ENCODE data around the gene MYL4.
"Not testable (repeated sequence)": the region's sequence is repeated elsewhere in the genome, so short reads cannot be mapped to it uniquely, and the experiment has no call there.

Gene MYL4

GRCh38 chr17:47212458-47212857 is 3.3 kb downstream of the MYL4 start:
- no peak for DNase-seq (ENCODE audit: low read depth)
- no peak overlapping the region for H3K4me3 ChIP-seq (ENCODE audit: control insufficient read depth, low read depth, low read length)
- TF ChIP-seq, protein P1, sequence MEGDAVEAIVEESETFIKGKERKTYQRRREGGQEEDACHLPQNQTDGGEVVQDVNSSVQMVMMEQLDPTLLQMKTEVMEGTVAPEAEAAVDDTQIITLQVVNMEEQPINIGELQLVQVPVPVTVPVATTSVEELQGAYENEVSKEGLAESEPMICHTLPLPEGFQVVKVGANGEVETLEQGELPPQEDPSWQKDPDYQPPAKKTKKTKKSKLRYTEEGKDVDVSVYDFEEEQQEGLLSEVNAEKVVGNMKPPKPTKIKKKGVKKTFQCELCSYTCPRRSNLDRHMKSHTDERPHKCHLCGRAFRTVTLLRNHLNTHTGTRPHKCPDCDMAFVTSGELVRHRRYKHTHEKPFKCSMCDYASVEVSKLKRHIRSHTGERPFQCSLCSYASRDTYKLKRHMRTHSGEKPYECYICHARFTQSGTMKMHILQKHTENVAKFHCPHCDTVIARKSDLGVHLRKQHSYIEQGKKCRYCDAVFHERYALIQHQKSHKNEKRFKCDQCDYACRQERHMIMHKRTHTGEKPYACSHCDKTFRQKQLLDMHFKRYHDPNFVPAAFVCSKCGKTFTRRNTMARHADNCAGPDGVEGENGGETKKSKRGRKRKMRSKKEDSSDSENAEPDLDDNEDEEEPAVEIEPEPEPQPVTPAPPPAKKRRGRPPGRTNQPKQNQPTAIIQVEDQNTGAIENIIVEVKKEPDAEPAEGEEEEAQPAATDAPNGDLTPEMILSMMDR (conservative IDR thresholded peaks at IDR 0.05; ENCODE audit: control insufficient read depth, insufficient read depth, low read depth, low read length), result no peak

DNA sequence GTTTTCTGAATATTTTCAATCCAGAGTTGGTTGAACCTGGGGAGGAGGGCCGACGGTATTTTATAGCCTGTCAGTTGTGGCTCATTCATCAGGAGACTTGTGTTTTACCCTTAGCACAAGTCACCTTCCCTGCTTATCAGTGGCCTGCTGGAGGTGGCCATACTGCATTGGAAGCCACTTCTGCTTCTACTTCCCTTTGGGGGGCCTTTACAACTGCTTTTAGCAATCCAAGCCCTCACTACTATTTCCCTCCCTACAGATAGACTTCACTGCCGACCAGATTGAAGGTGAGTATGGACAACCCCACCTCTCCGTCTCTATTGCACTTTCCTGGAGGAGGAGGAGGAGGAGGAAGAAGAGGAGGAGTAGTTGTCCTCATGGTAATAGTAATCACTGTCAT is 4.4 kb downstream of the MYL4 start:
- TF ChIP-seq, protein P1 (conservative IDR thresholded peaks at IDR 0.05; ENCODE audit: control insufficient read depth, insufficient read depth, low read depth, low read length), result no peak
- H3K4me3 ChIP-seq (ENCODE audit: control insufficient read depth, low read depth, low read length), result no peak overlapping the region
- no peak for DNase-seq (ENCODE audit: low read depth)

DNA sequence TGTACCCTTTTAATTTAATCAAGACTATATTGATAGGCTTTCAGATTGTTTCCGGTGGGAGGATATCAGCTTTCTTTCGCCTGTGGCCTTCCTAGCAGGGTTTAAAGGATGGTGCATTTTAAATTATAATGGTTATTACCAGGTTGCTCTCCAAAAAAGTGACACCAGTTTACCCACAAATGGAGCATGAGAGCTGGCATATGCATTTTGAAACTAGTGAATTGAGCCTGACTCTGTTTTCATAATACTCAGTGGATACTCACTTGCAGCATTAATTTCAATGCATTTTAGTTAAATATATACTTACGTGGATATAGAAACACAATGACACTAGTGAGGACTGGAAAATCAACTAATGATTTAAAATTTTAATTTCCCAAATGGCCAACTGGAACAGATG is 5.8 kb downstream of the MYL4 start:
- TF ChIP-seq, protein P1 (conservative IDR thresholded peaks at IDR 0.05; ENCODE audit: control insufficient read depth, insufficient read depth, low read depth, low read length), result no peak
- no peak overlapping the region for H3K4me3 ChIP-seq (ENCODE audit: control insufficient read depth, low read depth, low read length)
- no peak for DNase-seq (ENCODE audit: low read depth)

- not testable (repeated sequence) for H3K4me3 ChIP-seq (ENCODE audit: control insufficient read depth, low read depth, low read length); DNase-seq (ENCODE audit: low read depth)
Measured at GRCh38 chr17:47216821-47217220, 7.7 kb downstream of the MYL4 start.

- not testable (repeated sequence) for DNase-seq (ENCODE audit: low read depth); H3K4me3 ChIP-seq (ENCODE audit: control insufficient read depth, low read depth, low read length)
Measured at GRCh38 chr17:47217279-47217678, 8.1 kb downstream of the MYL4 start.

DNA sequence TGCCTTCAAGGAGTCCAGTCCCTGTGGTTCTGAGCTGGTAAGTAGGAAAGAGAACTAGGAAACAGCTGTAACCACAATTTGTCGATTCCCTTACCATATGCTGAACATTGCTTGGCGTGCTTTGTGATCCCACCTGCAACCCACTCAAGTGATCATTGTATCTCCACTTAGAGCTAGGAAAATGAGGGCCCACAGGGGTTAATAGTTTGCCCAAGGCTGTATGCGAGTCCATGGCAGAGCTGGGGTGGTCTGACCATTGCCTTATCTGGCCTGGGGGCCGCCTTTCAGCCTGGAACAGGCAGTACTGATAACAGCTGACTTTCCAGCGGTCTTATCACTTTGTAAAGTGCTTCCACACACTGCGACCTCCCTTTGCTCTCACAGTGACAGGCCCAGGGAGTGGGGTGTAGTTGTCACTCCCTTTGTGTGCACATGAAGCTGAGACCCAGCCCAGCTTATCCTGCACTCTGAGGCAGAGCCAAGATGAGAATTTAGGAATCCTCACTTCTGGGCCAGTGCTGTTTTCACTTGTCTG is 9.8 kb downstream of the MYL4 start:
- TF ChIP-seq, protein P1 (conservative IDR thresholded peaks at IDR 0.05; ENCODE audit: control insufficient read depth, insufficient read depth, low read depth, low read length), result no peak
- no peak for DNase-seq (ENCODE audit: low read depth)

GRCh38 chr17:47219621-47220475 is 10.7 kb downstream of the MYL4 start:
- TF ChIP-seq, protein P1 (conservative IDR thresholded peaks at IDR 0.05; ENCODE audit: control insufficient read depth, insufficient read depth, low read depth, low read length), result no peak
- no peak overlapping the region for H3K4me3 ChIP-seq (ENCODE audit: control insufficient read depth, low read depth, low read length)
- DNase-seq (ENCODE audit: low read depth), result no peak

More for the DNA sequence above, 9.8 kb downstream of the MYL4 start:
- no peak overlapping the region for H3K4me3 ChIP-seq (ENCODE audit: control insufficient read depth, low read depth, low read length)
